Parathyroid adenoma (tissue), 2 donors: ENCODE data around the gene CCDC117.

ENCODE experiments used
- H2AFZ ChIP-seq: fragments of 300-600 bp; sonication (generic); one replicate; pipeline ENCODE4 v1.7.0; 2017; ENCODE audit warnings: antibody characterized with exemption, mild to moderate bottlenecking
- H3K27ac ChIP-seq: fragments of 300-600 bp; sonication (generic); one replicate; pipeline ENCODE4 v1.7.0; 2017
- H3K27me3 ChIP-seq: fragments of 300-600 bp; sonication (generic); one replicate; pipeline ENCODE4 v1.7.0; 2017; ENCODE audit warnings: low read length; ENCODE audit not compliant: control insufficient read depth, insufficient read depth
- H3K36me3 ChIP-seq: fragments of 300-600 bp; sonication (generic); one replicate; pipeline ENCODE4 v1.7.0; 2017; ENCODE audit warnings: low read length; ENCODE audit not compliant: control insufficient read depth, insufficient read depth
- H3K4me1 ChIP-seq: fragments of 300-600 bp; sonication (generic); one replicate; pipeline ENCODE4 v1.7.0; 2017; ENCODE audit warnings: control low read depth
- H3K4me2 ChIP-seq: fragments of 300-600 bp; sonication (generic); one replicate; pipeline ENCODE4 v1.7.0; 2017; ENCODE audit warnings: low read length
- H3K4me3 ChIP-seq: fragments of 300-600 bp; sonication (generic); one replicate; pipeline ENCODE4 v1.7.0; 2017; ENCODE audit warnings: low read depth, low read length
- H3K79me2 ChIP-seq: fragments of 300-600 bp; sonication (generic); one replicate; pipeline ENCODE4 v1.7.0; 2017; ENCODE audit warnings: control low read depth
- H3K9ac ChIP-seq: fragments of 300-600 bp; sonication (generic); one replicate; pipeline ENCODE4 v1.7.0; 2017; ENCODE audit warnings: mild to moderate bottlenecking
- H3K9me3 ChIP-seq: fragments of 300-600 bp; sonication (generic); one replicate; pipeline ENCODE4 v1.7.0; 2017; ENCODE audit warnings: low read length; ENCODE audit not compliant: control insufficient read depth
- TF ChIP-seq, protein P1 (sequence below): fragments of 300-600 bp; sonication (generic); IDR thresholded peaks from one replicate; pipeline ENCODE4 v1.7.0; 2017; ENCODE audit warnings: antibody characterized with exemption, mild to moderate bottlenecking
- donor health status: primary hyperparathyroidism.

Gene CCDC117

DNA sequence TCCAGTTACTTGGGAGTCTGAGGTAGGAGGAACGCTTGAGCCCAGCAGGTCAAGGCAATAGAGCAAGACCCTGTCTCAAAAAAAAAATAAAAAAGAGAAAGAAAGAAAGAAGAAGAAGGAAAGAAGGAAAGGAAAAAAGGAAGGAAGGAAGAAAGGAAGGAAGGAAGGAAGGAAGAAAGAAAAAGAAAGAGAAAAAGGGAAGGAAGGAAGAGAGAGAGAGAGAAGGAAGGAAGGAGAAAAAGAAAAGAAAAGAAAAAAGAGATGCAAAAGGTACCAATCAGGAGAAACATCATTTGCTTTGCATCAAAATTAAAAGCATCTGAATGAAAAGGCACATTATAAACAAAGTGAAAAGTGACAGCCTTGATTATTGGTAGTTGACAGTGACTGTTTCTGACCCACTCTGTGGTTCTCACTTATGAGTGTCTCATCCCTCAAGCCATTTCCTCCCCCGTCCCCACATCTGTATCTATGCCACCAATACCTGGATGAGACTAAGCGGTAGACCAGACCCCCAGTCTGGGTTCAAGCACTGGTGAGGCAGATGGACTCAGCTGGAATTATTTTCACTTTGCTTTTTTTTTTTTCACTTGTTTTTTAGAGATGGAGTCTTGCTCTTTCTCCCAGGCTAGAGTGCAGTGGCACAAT lies 60.9 kb downstream of the CCDC117 start:
- Histone ChIP-seq H3K27me3 (no peaks in the 10 kb centered on the region), H3K9ac (no peak overlapping the region), H3K36me3 (no peaks in the 10 kb centered on the region), H3K27ac (no peak overlapping the region), H3K4me2 (no peak overlapping the region), H3K4me3 (no peak overlapping the region), H2AFZ (no peak overlapping the region), H3K4me1 (no peaks in the 10 kb centered on the region), H3K9me3 (no peaks in the 10 kb centered on the region), H3K79me2 (no peaks in the 10 kb centered on the region)
- TF ChIP-seq, protein P1, sequence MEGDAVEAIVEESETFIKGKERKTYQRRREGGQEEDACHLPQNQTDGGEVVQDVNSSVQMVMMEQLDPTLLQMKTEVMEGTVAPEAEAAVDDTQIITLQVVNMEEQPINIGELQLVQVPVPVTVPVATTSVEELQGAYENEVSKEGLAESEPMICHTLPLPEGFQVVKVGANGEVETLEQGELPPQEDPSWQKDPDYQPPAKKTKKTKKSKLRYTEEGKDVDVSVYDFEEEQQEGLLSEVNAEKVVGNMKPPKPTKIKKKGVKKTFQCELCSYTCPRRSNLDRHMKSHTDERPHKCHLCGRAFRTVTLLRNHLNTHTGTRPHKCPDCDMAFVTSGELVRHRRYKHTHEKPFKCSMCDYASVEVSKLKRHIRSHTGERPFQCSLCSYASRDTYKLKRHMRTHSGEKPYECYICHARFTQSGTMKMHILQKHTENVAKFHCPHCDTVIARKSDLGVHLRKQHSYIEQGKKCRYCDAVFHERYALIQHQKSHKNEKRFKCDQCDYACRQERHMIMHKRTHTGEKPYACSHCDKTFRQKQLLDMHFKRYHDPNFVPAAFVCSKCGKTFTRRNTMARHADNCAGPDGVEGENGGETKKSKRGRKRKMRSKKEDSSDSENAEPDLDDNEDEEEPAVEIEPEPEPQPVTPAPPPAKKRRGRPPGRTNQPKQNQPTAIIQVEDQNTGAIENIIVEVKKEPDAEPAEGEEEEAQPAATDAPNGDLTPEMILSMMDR: no peak

- Histone ChIP-seq H3K79me2 (no peaks in the 10 kb centered on the region), H2AFZ (no peak overlapping the region), H3K4me2 (no peak overlapping the region), H3K27ac (no peak overlapping the region), H3K4me1 (no peaks in the 10 kb centered on the region), H3K9me3 (no peaks in the 10 kb centered on the region), H3K36me3 (no peaks in the 10 kb centered on the region), H3K9ac (no peak overlapping the region), H3K27me3 (no peaks in the 10 kb centered on the region), H3K4me3 (no peak overlapping the region)
- TF ChIP-seq, protein P1: no peak
These were observed 63.2 kb downstream of the CCDC117 start for GRCh38 chr22:28835630-28836189.

- Histone ChIP-seq H3K36me3 (no peaks in the 10 kb centered on the region), H3K79me2 (no peaks in the 10 kb centered on the region), H3K9me3 (no peaks in the 10 kb centered on the region), H3K4me3 (no peak overlapping the region), H3K9ac (no peak overlapping the region), H3K4me2 (no peak overlapping the region), H3K4me1 (no peaks in the 10 kb centered on the region), H3K27ac (no peak overlapping the region), H3K27me3 (no peaks in the 10 kb centered on the region), H2AFZ (no peak overlapping the region)
- TF ChIP-seq, protein P1: no peak
These were observed 65.1 kb downstream of the CCDC117 start for GRCh38 chr22:28837640-28838039.
